Thyroid gland (tissue), 4 donors: ENCODE results near the gene SLC25A20.

Experiments
- POLR2A ChIP-seq, 2 donors: fragments of 450-650 bp; IDR thresholded peaks; one replicate each; pipeline ENCODE4 v1.6.1; 2017; ENCODE audit warnings: antibody characterized with exemption in 2 of 2, mild to moderate bottlenecking in 2 of 2, moderate library complexity in 1 of 2
- TF ChIP-seq, protein P1 (sequence below), 6 experiments: fragments of 200-600 bp in 3 of 6; fragments of 450-650 bp in 3 of 6; sonication (generic) in 3 of 6; IDR thresholded peaks; one replicate each; pipeline ENCODE4 v1.5.1; 2016 to 2019; ENCODE audit warnings: antibody characterized with exemption in 6 of 6, mild to moderate bottlenecking in 2 of 6, inconsistent platforms in 1 of 6, moderate library complexity in 1 of 6

DNA sequence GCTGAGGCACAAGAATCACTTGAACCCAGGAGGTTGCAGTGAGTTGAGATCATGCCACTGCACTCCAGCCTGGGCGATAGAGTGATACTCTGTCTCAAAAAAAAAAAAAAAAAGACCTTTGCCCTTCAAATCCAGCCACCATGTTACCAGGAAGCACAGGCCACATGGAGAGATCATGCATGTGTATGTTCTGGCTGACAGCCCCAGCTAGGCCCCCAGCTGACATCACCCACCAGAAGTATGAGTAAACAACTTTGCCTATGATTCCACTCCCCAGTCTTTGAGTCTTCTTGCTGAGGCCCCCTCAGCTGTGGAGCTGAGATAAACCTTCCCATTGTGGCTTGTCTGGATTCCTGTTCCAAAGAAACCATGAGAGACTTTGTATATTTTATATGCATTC, 16.6 kb upstream of the SLC25A20 start:
- TF ChIP-seq, protein P1, sequence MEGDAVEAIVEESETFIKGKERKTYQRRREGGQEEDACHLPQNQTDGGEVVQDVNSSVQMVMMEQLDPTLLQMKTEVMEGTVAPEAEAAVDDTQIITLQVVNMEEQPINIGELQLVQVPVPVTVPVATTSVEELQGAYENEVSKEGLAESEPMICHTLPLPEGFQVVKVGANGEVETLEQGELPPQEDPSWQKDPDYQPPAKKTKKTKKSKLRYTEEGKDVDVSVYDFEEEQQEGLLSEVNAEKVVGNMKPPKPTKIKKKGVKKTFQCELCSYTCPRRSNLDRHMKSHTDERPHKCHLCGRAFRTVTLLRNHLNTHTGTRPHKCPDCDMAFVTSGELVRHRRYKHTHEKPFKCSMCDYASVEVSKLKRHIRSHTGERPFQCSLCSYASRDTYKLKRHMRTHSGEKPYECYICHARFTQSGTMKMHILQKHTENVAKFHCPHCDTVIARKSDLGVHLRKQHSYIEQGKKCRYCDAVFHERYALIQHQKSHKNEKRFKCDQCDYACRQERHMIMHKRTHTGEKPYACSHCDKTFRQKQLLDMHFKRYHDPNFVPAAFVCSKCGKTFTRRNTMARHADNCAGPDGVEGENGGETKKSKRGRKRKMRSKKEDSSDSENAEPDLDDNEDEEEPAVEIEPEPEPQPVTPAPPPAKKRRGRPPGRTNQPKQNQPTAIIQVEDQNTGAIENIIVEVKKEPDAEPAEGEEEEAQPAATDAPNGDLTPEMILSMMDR (IDR thresholded peaks at IDR 0.05) = no peak
- TF ChIP-seq POLR2A (IDR thresholded peaks at IDR 0.05) = no peak
